Lower lobe of right lung (tissue), 2 donors: ENCODE results near the gene BID. TPM values are rescaled to one million over a fixed set of nuclear protein-coding genes. Genes with fewer than 3 reads are reported as not detected.

Experiments
- ATAC-seq, 2 donors: fragments of 200-7000 bp; cut with Tn5 transposase; one replicate each; pipeline ENCODE4 v1.9.1; 2020 to 2022; ENCODE audit warnings: mild to moderate bottlenecking in 2 of 2, moderate library complexity in 2 of 2
- DNase-seq: peaks from one replicate; pipeline ENCODE4 v3.0.0-alpha.2; 2020
- H3K27ac ChIP-seq: fragments of 200-600 bp; one replicate; pipeline ENCODE4 v1.8.0; 2022
- H3K27me3 ChIP-seq: fragments of 200-600 bp; one replicate; pipeline ENCODE4 v1.8.0; 2022; ENCODE audit warnings: low read depth
- H3K36me3 ChIP-seq: fragments of 200-600 bp; one replicate; pipeline ENCODE4 v1.8.0; 2022; ENCODE audit warnings: mild to moderate bottlenecking
- H3K4me1 ChIP-seq: fragments of 200-600 bp; one replicate; pipeline ENCODE4 v1.8.0; 2022
- H3K4me3 ChIP-seq: fragments of 200-600 bp; one replicate; pipeline ENCODE4 v1.8.0; 2022; ENCODE audit warnings: mild to moderate bottlenecking
- H3K9me3 ChIP-seq: fragments of 200-600 bp; one replicate; pipeline ENCODE4 v1.8.0; 2022
- CTCF ChIP-seq: fragments of 200-600 bp; IDR thresholded peaks from one replicate; pipeline ENCODE4 v1.8.0; 2022; ENCODE audit warnings: antibody characterized with exemption, mild to moderate bottlenecking
- intact Hi-C: fragments of 100-400 bp; cut with DNase I; formaldehyde crosslinking; loops from one replicate; pipeline ENCODE4 v1.11.0; 2022
- total RNA-seq: library from RNA; stranded (reverse); fragmentation: NEBNext Ultra II Directional; extraction: Animal tissue kit (Norgen Biotek cat#: 25700); gene quantifications from one replicate; pipeline ENCODE4 v1.2.1, GENCODE V29; 2021
- donor health status: DM: no; HTN: yes; CAD: no; lungs with severe emphysema.

BID gene
- total RNA-seq, 1 donor from 2014 or later, result 34.3 TPM

- no peaks in the 10 kb centered on the region for H3K9me3 ChIP-seq
- DNase-seq (no peak), ATAC-seq (no peak)
- peaks cover 34% of the 10 kb centered on the region for H3K36me3 ChIP-seq
- no peak overlapping the region for H3K27ac ChIP-seq
- intact Hi-C loops, result no loop called here
- H3K4me3 ChIP-seq, result no peak overlapping the region
- no peak for TF ChIP-seq CTCF
- H3K4me1 ChIP-seq, result peaks cover 20% of the 10 kb centered on the region
- H3K27me3 ChIP-seq, result no peaks in the 10 kb centered on the region
Observed at GRCh38 chr22:17724678-17725499, 49.4 kb downstream of the BID start.

- Histone ChIP-seq H3K9me3 (no peaks in the 10 kb centered on the region), H3K27ac (no peak overlapping the region), H3K36me3 (peaks cover 28% of the 10 kb centered on the region), H3K4me1 (peaks cover 20% of the 10 kb centered on the region), H3K27me3 (no peaks in the 10 kb centered on the region), H3K4me3 (no peak overlapping the region)
- intact Hi-C loops, result no loop called here
- no peak for TF ChIP-seq CTCF
- ATAC-seq (no peak), DNase-seq (no peak)
Observed at GRCh38 chr22:17724241-17724640, 50.0 kb downstream of the BID start.

DNA sequence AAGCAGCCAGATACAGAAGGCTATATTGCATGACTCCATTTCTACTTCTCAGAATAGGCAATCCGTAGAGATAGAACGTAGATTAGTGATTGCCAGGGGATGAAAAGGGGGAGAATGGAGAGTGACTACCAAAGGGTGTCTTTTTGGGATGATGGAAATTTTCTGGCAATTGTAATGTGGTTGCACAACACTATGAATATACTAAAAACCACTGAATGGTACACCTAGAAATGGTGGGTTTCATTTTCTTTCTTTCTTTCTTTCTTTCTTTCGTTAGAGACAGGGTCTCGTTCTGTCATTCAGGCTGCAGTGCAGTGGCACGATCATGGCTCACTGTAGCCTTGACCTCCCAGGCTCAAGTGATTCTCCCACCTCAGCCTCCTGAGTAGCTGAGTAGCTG, 54.4 kb downstream of the BID start:
- ATAC-seq (no peak), DNase-seq (no peak)
- intact Hi-C loops, result no loop called here
- no peaks in the 10 kb centered on the region for H3K9me3 ChIP-seq
- peaks cover 4% of the 10 kb centered on the region for H3K36me3 ChIP-seq
- no peak overlapping the region for H3K27ac ChIP-seq
- no peak overlapping the region for H3K4me3 ChIP-seq
- no peaks in the 10 kb centered on the region for H3K27me3 ChIP-seq
- no peak for TF ChIP-seq CTCF
- H3K4me1 ChIP-seq, result peaks cover 9% of the 10 kb centered on the region

DNA sequence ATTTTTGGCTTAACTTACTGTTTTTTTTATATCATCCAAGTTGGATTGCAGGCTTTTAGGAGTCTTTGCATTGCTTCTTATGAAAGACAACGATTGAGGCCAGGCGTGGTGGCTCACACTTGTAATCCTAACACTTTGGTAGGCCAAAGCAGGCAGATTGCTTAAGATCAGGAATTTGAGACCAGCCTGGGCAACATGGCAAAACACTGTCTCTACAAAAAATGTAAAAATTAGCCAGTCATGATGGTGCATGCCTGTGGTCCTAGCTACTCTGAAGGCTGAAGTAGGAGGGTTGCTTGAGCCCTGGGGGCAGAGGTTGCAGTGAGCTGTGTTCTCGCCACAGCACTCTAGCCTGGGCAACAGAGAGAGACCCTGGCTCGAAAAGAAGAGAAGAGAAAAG, 56.6 kb downstream of the BID start:
- intact Hi-C loops, result no loop called here
- Histone ChIP-seq H3K27me3 (no peaks in the 10 kb centered on the region), H3K27ac (no peak overlapping the region), H3K4me1 (no peaks in the 10 kb centered on the region), H3K9me3 (no peaks in the 10 kb centered on the region), H3K36me3 (peaks cover 4% of the 10 kb centered on the region), H3K4me3 (no peak overlapping the region)
- ATAC-seq (no peak), DNase-seq (no peak)
- TF ChIP-seq CTCF, result no peak

DNA sequence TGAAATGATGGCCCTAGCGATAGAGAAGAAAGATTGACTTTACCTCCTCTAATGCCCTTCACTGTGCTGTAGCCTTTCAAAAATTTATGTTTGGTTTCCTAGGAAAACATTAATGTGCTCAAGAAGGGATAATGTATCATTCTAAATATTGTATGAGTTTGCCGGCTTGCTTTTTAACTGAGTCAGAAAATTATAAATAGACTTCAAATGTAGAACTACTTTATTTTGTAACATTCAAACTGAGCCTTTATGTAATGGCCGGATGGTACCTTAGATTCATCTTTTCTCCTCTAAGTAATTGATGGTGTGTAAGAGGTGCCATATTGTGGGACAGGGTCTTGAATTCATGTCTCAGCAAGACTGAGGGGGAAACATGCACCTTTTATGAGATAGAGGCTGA, 57.7 kb downstream of the BID start:
- no peak for TF ChIP-seq CTCF
- Histone ChIP-seq H3K4me3 (no peak overlapping the region), H3K4me1 (no peaks in the 10 kb centered on the region), H3K9me3 (no peaks in the 10 kb centered on the region), H3K27ac (no peak overlapping the region), H3K27me3 (no peaks in the 10 kb centered on the region), H3K36me3 (peaks cover 4% of the 10 kb centered on the region)
- no peak for DNase-seq
- ATAC-seq, result no peak
- intact Hi-C loops, result no loop called here
